ENCODE measurements around the gene PSME3IP1. TPM values are rescaled to one million over a fixed set of nuclear protein-coding genes. Genes with fewer than 3 reads are reported as not detected.
A peak's percentile ranks its signal among the peaks of the same experiment; 100 is the strongest.

PSME3IP1 gene
- total and polyA plus RNA-seq, 12 donors: 49.6 to 66.8 (median 61.4) TPM

DNA sequence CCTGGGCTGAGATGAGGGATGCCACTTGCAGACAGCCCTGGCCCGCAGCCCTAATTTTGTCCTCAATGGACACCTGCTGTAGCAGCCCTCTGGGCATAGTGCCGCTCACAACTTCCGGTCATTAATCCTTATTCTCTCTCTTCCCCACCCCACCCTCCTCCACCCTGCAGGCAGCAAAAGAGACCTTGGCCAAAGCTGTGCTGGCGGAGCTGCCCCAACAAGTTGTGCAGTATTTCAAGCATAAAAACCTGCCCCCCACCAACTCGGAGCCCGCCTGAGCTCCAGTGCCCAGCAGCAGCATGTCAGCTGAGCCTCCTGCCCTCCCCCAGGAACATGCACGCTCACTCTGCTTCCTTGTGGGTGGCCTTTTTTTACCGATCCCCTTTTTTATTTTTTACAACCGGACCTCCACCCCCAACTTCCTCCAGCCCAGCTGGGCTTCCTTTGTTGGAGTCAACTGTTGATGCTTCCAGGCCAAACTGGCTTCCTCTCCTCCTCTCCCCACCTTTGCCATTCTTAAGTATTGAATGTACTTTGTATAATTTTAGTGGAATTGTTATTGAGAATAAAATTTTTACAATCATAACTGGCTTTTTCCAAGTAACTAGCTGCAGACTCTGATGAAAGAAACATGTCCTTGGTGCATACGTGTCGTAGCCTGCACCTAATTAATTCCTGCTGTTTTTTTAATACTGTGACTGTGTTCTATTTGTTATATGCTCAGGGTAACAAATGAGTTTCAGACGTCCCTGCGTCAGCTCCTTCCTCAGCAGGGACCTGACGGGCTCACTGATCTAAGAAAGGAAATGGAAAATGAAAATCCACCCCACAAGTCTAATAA lies 38.2 kb downstream of the PSME3IP1 start:
- Histone ChIP-seq H3K4me3 (peak overlapping the region in 2 of 10 donors; percentile 7 to 19), H3K27ac (peak overlapping the region in 9 of 10 donors; percentile 66 to 85 (median 78)), H3K27me3 (no peaks in the 10 kb centered on the region), H3K4me1 (peaks cover 14 to 94% (median 68%) of the 10 kb centered on the region in 9 donors), H3K36me3 (peaks cover 0 to 21% (median under 1%) of the 10 kb centered on the region in 9 donors), H3K9me3 (no peaks in the 10 kb centered on the region)
- no peak for TF ChIP-seq CTCF (IDR thresholded peaks at IDR 0.05)
- WGBS, 2 donors: 41 to 51% methylated on average over 14 of the region's 14 CpGs
- DNase-seq (peak in 1 of 2 donors; percentile 61), ATAC-seq (peak in 7 of 8 donors; percentile 19 to 69 (median 64))
- intact Hi-C loops (cut with DNase I): loop anchor here in 3 of 10 donors (5.0 to 10.0 kb wide), 3 partner anchors 40 to 55 kb away; partner anchors contain the start of gene CPNE2 (in 2 of the 3)

GRCh38 chr16:57146735-57147134 lies 39.1 kb downstream of the PSME3IP1 start:
- ATAC-seq (no peak), DNase-seq (no peak)
- Histone ChIP-seq H3K27ac (peak overlapping the region in 9 of 10 donors; percentile 63 to 85 (median 78)), H3K4me3 (no peak overlapping the region), H3K9me3 (no peaks in the 10 kb centered on the region), H3K4me1 (peaks cover 14 to 99% (median 74%) of the 10 kb centered on the region in 9 donors), H3K36me3 (peaks cover 0 to 13% (median 0%) of the 10 kb centered on the region in 9 donors), H3K27me3 (no peaks in the 10 kb centered on the region)
- WGBS, 2 donors: 91 to 93% methylated on average over 5 of the region's 5 CpGs
- TF ChIP-seq CTCF (IDR thresholded peaks at IDR 0.05): peak in 2 of 9 donors; percentile 3 to 15
- intact Hi-C loops (cut with DNase I): loop anchor here in 3 of 10 donors (5.0 to 10.0 kb wide), 3 partner anchors 39 to 54 kb away; partner anchors contain the start of gene CPNE2 (in 2 of the 3)

GRCh38 chr16:57146040-57146647 lies 39.7 kb downstream of the PSME3IP1 start:
- Histone ChIP-seq H3K27me3 (no peaks in the 10 kb centered on the region), H3K9me3 (no peaks in the 10 kb centered on the region), H3K36me3 (peaks cover 0 to 13% (median 0%) of the 10 kb centered on the region in 9 donors), H3K4me3 (no peak overlapping the region), H3K27ac (peak overlapping the region in 9 of 10 donors; percentile 63 to 85 (median 78)), H3K4me1 (peaks cover 14 to 99% (median 77%) of the 10 kb centered on the region in 9 donors)
- ATAC-seq (peak in 1 of 8 donors; percentile 29), DNase-seq (no peak)
- peak in 1 of 9 donors; percentile 4 for TF ChIP-seq CTCF (IDR thresholded peaks at IDR 0.05)
- WGBS, 2 donors: 80 to 81% methylated on average over 24 of the region's 24 CpGs
- intact Hi-C loops (cut with DNase I): loop anchor here in 3 of 10 donors (5.0 to 10.0 kb wide), 3 partner anchors 39 to 54 kb away; partner anchors contain the start of gene CPNE2 (in 2 of the 3)
